Measurements from ENCODE around the gene GOLGA8G.
"Not testable (repeated sequence)": the region's sequence is repeated elsewhere in the genome, so short reads cannot be mapped to it uniquely, and the experiment has no call there.

Gene GOLGA8G, protein sequence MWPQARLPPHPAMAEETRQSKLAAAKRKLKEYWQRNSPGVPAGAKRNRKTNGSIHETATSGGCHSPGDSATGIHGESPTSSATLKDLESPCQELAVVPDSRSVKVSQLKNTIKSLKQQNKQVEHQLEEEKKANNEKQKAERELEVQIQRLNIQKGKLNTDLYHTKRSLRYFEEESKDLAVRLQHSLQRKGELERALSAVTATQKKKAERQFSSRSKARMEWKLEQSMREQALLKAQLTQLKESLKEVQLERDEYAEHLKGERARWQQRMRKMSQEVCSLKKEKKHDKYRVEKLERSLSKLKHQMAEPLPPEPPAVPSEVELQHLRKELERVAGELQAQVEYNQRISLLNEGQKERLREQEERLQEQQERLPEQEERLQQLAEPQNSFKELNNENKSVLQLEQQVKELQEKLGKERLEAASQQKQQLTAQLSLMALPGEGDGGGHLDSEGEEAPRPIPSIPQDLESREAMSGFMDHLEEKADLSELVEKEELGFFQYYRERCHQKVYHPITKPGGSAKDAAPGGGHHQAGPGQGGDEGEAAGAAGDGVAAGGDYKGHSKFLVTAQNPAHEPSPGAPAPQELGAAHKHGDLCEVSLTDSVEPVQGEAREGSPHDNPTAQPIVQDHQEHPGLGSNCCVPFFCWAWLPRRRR

DNA sequence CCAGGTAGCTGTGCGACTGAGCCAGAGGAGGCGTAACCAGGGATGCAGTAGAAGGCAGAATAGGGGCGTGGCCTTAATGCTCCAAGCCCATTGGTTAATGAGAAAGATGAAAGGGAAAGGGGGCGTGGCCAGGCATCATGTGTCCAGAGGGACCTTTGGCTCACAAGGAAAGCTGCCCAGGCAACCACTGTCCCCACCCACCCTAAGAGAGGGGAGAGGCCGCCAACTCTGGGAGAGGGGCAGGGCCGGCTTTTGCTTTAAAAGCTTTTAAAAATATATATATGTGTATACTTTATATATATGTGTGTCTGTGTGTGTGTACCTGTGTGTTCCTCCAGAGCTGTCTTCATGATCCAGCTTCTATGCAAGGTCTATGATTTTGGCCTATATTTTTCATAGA is at the start of gene GOLGA8G:
Gene GOLGA8G (minus strand): TSS at position 18 of the 400 bp plus-strand sequence. CDS start 62 bp downstream, outside the sequence.
- not testable (repeated sequence) for H3K27ac ChIP-seq

DNA sequence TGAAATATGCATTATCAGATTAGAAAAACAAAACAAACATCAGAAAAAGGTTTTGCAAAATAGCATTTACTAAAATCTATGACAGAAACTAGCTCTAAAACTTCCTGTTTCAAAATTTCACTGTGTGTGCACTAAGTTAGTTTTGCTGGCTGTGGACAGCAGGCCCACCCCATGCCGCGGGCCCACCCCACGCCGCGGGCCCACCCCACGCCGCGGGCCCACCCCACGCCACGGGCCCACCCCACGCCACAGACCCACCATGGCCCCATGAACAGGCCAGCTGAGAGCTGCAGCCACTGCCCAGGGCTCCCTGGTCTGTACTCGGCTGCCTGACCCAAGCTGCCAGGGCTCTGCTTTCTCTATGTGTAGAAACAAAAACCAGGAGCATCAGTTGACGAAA is 40.6 kb upstream of the GOLGA8G start:
- H3K27ac ChIP-seq = not testable (repeated sequence)

DNA sequence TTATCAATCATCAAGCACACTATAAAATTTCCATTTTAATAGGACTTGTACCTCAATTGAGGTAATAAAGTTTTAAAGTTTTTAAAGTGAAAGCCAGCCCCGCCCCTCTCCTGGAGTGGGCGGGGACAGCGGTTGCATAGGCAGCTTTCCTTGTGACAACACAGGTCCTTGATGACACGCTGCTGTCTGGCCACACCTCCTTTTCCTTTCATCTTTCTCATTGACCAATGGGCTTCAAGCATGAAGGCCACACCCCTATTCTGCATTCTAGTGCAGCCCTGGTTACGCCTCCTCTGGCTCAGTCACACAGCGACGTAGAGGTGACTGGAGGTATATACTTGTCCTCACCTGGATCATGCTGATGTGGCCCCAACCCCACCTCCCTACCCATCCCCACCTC is 20.5 kb upstream of the GOLGA8G start, which contains the start of gene GOLGA6L25:
Gene GOLGA6L25 (plus strand): TSS at position 301 of the 400 bp plus-strand sequence. CDS start 61 bp downstream, at position 362.
- not testable (repeated sequence) for H3K27ac ChIP-seq

DNA sequence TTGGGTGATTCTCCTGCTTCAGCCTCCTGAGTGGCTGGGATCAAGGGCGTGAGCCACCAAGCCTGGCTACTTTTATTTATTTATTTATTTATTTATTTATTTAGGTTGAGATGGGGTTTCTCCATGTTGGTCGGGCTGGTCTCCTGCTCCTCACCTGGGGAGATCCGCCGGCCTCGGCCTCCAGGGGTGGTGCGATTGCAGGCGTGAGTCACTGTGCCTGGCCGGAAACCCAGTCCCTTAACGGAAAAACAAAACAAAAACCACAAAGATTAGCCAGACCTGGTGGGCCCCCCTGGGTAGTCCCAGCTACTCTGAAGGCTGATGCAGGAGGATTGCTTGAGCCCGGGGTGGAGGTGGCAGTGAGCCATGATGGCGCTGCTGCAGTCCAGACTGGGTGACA is 17.6 kb downstream of the GOLGA8G start:
- not testable (repeated sequence) for H3K27ac ChIP-seq

DNA sequence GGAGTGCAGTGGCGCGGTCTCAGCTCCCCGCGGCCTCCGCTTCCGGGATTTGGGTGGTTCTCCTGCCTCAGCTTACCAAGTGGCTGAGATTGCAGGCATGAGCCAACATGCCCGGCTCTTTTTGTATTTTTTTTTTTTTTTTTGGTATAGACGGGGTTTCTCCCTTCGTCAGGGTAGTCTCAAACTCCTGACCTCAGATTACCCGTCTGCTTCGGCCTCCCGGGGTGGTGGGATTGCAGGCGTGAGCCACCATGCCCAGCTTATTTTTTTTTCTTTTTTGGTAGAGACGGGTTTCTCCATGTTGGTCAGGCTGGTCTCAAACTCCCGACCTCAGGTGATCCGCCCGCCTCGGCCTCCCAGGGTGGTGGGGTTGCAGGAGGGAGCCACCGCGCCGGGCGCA is 18.6 kb downstream of the GOLGA8G start:
- H3K27ac ChIP-seq = not testable (repeated sequence)

DNA sequence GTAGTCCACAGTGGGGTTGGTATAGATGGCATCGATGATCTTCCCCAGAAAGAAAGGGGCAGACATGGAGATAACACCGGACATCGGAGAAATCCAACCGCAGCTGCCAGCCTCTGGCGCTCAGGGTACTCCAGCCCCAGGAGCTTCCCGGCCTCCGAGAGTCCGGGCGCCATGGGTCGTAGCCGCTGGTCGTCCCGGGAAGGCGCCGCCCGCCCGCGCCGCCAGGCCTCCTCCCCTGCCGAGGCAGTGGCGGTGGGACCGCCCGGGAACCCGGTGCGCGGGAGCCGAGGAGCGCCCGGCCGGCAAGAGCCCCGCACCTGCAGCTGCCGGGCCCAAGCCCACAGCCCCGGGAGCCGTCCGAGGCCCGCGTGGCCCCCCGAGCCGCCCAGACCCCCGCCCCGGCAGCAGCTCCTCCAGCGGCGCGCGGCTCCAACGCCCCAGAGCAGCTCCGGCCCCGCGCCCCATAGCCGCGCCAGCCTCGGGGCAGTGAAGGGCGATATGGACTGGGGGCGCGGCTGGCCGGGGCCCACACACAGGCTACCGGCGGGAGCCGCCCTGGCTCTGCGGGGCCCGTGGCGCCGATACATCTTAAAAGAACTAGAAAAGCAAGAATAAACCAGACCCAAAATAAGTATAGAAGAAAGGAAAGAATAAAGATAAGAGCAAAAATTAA is 24.4 kb downstream of the GOLGA8G start:
- H3K27ac ChIP-seq = not testable (repeated sequence)

DNA sequence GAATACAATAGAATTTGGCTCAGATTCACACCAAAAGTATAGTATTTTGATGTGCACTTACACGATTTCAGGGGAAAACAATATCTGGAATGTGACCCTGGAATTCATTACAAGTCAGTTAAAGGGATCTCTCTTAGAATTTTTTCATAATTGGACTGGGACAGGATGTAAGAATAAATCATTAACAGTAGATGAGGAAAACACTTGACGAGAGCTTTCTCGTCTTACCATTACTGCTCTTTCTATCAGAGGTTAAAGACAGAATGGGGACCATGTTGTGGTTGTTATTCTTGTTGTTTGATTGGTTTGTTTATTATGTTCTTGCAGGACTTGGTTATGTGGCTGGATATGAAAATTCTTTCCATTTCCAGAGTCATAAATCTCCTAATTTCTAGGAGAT is 51.4 kb downstream of the GOLGA8G start:
- not testable (repeated sequence) for H3K27ac ChIP-seq

Data from VCaP (cell line).